HG03354 (cell line): ENCODE measurements around the gene ARHGEF12.

Source experiments
- ATAC-seq: cut with Tn5 transposase; IDR thresholded peaks from one replicate; pipeline ENCODE4 v1.9.1; 2021; ENCODE audit warnings: mild to moderate bottlenecking; ENCODE audit not compliant: unreplicated experiment, poor library complexity, severe bottlenecking

ARHGEF12 gene

DNA sequence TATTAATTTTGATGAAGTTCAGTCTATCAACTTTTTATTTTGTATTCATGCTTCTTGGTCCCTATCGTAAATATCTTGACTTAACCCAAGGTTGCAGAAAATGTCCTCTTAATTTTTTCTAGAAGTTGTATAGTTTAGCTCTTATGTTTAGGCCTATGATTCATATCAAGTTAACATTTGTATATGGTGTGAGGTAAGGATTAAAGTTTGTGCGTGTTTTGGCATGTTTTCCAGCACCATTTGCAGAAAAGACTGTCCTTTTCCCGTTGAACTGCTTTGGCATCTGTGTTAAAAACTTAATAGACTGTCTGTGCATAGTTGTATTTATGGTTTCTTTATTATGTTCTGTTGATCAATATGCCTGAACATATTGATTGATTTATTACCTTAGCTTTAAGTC, 42.3 kb downstream of the ARHGEF12 start:
- ATAC-seq = no peak

- ATAC-seq = no peak
Observed at GRCh38 chr11:120381401-120381800, 45.2 kb downstream of the ARHGEF12 start.

DNA sequence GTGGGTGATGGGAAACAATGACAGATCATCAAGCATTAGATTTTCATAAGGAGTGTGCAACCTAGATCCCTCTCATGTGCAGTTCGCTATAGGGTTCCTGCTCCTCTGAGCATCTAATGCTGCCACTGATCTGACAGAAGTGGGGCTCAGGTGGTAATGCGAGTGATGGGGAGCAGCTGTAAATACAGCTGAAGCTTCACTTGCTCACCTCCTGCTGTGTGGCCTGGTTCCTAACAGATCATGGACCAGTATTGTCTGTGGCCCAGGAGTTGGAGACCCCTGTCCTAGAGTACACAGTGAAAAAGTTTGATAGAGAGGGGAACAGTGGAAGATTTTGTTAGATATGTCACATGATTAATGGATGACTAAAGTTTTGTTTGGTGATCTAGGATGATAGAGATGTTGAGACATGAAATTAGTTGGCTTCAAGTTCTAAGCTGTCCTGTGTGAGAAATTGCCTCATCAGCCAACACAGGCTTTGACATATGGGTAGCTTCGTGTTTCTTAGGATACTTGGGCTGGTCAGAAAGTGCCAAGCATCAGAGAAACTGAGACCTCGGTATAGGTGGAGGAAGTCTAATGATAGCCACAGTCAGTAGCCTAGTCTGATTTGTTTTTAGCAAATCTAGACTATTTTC, 47.4 kb downstream of the ARHGEF12 start:
- ATAC-seq = no peak

DNA sequence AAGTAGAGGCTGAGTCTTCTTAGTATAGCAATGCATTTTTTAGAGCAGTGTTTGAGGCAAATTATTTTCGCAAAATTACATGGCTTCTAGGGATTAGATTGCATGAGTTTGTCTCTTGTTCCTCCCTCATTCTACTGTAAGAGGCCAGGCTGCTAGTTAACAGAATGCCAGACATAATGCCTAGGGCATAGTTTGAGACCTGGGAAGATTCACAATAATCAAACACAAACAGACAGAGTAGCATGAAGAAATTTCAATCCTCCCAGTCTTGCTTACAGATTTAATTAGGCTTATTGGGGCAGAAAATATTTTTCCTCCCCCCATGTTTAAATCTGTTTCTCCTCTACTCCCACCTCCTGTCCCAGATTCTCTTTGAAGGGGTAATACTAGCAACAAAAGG, 48.3 kb downstream of the ARHGEF12 start:
- no peak for ATAC-seq

DNA sequence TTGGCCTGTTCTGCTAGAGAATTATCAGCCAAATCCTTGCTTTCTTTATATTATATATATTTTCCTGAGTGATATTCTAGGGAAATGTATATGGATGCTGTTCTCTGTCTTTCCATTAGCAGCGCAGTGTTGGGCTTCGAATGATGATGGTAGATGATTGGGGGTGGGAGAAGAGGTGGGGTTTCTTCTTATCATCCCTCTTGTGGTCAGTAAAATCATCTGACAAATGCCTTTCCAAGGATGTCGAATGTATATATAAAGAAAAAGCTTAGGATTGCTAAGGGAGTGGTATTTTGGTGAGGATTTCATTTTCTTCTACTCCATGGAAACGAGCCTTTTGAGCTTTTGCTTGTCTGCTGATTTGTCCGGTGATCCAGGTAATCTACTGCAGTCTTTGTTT, 48.9 kb downstream of the ARHGEF12 start:
- ATAC-seq = no peak

DNA sequence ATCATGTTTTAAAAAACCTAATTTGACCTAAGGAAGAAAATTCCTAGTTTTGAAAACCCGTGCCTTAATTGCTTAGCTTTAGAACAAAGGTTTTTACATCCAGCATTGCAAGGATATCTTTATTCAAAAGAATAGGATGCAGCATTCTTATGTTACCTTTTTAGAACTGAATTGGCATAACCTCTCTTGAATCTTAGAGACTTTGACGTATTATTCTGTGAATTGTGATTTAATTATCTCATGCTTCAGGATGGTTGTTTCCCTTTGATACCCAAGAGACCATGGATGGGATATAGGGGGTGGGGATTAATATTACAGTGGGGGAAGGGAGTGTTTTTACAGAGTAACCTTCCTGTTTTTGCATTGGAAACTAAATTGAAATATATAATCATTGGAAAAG, 49.4 kb downstream of the ARHGEF12 start:
- no peak for ATAC-seq

DNA sequence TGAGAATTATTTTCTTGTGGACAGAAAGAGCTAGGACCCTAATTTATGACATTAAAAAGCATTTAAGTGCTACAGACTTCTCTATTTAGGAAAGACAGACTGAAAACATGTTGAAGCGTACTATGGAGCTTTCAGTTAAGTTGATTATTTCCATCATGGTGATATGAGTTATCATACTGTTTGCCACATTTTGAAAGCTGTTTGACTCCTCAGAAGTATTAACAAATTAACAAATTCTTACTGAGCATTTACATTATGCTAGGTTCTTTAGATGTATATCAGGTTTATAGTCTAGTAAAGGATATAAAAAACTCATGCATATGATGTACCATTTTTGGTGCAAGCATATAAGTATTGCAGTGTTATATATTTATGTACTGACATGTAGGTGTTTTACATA, 50.1 kb downstream of the ARHGEF12 start:
- ATAC-seq = no peak

GRCh38 chr11:120386774-120387371, 50.7 kb downstream of the ARHGEF12 start:
- ATAC-seq = no peak

- ATAC-seq = no peak
Observed at GRCh38 chr11:120388261-120388660, 52.0 kb downstream of the ARHGEF12 start.

- no peak for ATAC-seq
Observed at GRCh38 chr11:120389693-120390584, 53.7 kb downstream of the ARHGEF12 start.

GRCh38 chr11:120390585-120390922, 54.3 kb downstream of the ARHGEF12 start:
- ATAC-seq = no peak

DNA sequence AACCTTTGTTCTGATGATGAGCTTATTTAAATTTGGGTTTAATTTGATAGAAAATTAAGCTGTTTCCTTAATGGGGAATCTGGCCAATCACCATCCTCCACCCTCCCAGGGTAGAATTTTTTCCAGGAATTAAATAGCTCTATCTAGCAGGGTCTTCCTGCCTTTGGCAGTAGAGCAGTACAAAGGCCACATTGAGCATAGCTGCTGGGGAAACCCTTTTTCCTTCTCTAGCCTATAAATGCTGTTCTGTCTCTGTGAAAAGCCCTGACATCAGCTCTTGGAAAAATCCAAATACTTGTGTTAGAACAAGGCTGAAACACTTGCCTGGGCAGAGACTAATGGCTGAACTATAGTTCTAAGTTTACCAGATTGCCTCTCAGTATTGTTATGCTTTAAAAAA, 55.1 kb downstream of the ARHGEF12 start:
- no peak for ATAC-seq

- ATAC-seq = no peak
Observed at GRCh38 chr11:120391854-120392253, 55.6 kb downstream of the ARHGEF12 start.

- ATAC-seq = no peak
Observed at GRCh38 chr11:120392314-120392713, 56.1 kb downstream of the ARHGEF12 start.

GRCh38 chr11:120392793-120393192, 56.6 kb downstream of the ARHGEF12 start:
- no peak for ATAC-seq

- no peak for ATAC-seq
Observed at GRCh38 chr11:120394119-120394518, 57.9 kb downstream of the ARHGEF12 start.

DNA sequence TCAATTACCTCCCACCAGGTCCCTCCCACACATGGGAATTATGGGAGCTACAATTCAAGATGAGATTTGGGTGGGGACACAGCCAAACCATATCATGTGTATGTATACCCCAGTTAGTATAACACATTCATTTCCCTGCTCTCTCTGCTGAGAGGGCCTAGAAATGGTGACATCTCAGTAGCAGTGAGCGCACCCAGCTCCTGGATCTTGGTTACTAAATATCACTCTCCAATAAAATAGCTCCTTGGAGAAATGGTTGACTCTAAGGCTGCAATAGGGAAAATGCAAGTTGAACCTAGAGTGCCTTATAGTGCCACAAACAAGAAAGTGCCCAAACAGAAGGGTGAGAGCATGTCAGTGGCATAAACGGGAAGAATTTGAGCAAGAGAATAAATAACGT, 59.6 kb downstream of the ARHGEF12 start:
- no peak for ATAC-seq

DNA sequence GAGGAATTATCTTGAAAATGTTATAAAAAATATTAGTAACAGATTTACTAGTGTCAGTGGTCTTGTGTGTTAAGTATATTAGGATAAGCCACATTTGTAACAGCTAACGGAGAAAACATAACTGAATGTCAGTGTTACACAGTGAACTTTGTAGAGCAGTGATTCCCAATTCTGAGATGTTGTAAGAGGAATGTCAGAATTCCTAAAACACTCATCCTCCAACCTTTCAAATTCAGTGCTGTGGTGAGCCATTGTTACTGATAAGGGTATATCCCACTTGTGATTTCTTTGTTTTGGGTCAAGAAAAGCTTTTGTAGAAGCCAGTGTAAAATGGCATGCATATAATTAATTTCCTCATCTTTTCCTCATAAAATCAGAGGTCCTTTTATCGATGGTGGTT, 61.9 kb downstream of the ARHGEF12 start:
- ATAC-seq = no peak

DNA sequence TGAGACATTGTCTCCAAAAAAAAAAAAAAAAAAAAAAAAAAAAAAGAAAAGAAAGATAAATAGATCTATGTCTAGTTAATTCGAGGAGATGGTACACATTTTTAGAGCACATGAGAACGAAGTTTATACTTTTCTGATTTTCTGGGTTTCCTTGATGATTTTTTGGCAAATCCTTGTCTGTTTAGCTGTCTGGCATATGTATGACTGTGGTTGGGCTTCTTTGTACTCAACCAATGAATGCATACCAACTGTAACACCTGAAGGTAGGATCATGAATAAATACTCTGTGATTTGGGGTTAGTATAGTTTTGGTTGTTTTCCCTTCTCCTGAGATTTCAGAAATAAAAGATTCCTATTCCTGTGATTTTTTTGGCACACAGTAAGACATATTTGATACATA, 63.1 kb downstream of the ARHGEF12 start:
- ATAC-seq = no peak

- ATAC-seq = no peak
Observed at GRCh38 chr11:120400564-120401364, 64.6 kb downstream of the ARHGEF12 start.
